ENCODE measurements around the gene BPTF.
"Not testable (repeated sequence)": the region's sequence is repeated elsewhere in the genome, so short reads cannot be mapped to it uniquely, and the experiment has no call there.

Gene BPTF

GRCh38 chr17:67818110-67819002, 6.9 kb upstream of the BPTF start:
- peak; percentile 24 for DNase-seq
- Histone ChIP-seq H3K4me1 (no peaks in the 10 kb centered on the region), H3K9me3 (no peaks in the 10 kb centered on the region), H3K27me3 (no peaks in the 10 kb centered on the region), H3K4me3 (ENCODE audit: low read depth, low read length) (no peak overlapping the region), H3K36me3 (no peaks in the 10 kb centered on the region)
- TF ChIP-seq CTCF (IDR thresholded peaks at IDR 0.05; ENCODE audit: low read depth, low read length): no peak

DNA sequence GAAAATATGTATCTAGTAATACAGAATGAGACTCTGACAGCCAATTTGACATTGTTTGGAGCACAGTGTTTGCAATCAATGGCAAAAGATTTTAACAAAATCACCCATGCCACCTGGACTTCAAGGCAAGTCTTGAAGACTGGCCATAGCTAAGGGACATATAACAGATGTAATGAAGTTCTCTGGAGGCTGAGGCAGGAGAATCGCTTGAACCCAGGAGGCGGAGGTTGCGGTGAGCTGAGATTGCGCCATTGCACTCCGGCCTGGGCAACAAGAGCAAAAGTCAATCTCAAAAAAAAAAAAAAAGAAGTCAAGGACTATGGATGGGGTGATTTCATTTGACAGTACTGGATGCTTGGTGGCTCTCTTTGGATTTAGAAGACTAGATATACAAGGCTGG, 5.6 kb upstream of the BPTF start:
- H3K36me3 ChIP-seq: no peaks in the 10 kb centered on the region
- H3K27me3 ChIP-seq: no peaks in the 10 kb centered on the region
- H3K4me1 ChIP-seq: no peaks in the 10 kb centered on the region
- no peak overlapping the region for H3K4me3 ChIP-seq (ENCODE audit: low read depth, low read length)
- no peak for TF ChIP-seq CTCF (IDR thresholded peaks at IDR 0.05; ENCODE audit: low read depth, low read length)
- no peak for DNase-seq
- H3K9me3 ChIP-seq: no peaks in the 10 kb centered on the region

- DNase-seq: no peak
- no peaks in the 10 kb centered on the region for H3K4me1 ChIP-seq
- H3K4me3 ChIP-seq (ENCODE audit: low read depth, low read length): no peak overlapping the region
- no peak for TF ChIP-seq CTCF (IDR thresholded peaks at IDR 0.05; ENCODE audit: low read depth, low read length)
- H3K27me3 ChIP-seq: no peaks in the 10 kb centered on the region
- no peaks in the 10 kb centered on the region for H3K9me3 ChIP-seq
- H3K36me3 ChIP-seq: no peaks in the 10 kb centered on the region
Observed at GRCh38 chr17:67821871-67822367, 3.4 kb upstream of the BPTF start.

DNA sequence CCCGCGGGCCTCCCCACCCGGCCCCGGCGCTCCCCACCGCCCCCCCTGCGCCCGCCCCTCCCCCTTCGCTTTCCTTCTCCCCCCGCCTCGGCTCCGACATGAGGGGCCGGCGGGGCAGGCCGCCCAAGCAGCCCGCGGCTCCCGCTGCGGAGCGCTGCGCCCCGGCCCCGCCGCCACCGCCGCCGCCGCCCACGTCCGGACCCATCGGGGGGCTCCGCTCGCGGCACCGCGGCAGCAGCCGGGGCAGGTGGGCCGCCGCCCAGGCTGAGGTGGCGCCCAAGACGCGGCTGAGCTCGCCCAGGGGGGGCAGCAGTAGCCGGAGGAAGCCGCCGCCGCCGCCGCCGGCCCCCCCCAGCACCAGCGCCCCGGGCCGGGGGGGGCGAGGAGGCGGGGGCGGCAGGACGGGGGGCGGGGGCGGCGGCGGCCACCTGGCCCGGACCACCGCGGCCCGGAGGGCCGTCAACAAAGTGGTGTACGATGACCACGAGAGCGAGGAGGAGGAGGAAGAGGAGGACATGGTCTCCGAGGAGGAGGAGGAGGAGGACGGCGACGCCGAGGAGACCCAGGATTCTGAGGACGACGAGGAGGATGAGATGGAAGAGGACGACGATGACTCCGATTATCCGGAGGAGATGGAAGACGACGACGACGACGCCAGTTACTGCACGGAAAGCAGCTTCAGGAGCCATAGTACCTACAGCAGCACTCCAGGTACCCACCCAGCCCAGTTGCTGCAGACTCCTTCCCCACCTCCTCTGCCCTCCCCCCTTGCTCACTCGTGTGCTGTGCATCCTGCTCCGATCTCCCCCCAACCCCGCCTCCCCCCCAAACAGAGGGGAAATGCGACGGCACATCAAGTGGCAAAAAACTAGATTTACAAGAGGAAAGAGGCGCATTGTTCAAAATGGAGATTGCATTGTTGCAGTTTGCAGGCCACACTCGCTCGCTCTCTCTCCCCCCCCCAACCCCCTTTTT, 611 bp downstream of the BPTF start:
- not testable (repeated sequence) for H3K27me3 ChIP-seq, H3K9me3 ChIP-seq, H3K4me1 ChIP-seq, H3K36me3 ChIP-seq
- H3K4me3 ChIP-seq (ENCODE audit: low read depth, low read length): peak overlapping the region; percentile 89
- DNase-seq: peak; percentile 47

GRCh38 chr17:67829331-67829730, 4.0 kb downstream of the BPTF start:
- Histone ChIP-seq H3K36me3 (no peaks in the 10 kb centered on the region), H3K4me1 (no peaks in the 10 kb centered on the region), H3K9me3 (no peaks in the 10 kb centered on the region), H3K4me3 (ENCODE audit: low read depth, low read length) (no peak overlapping the region), H3K27me3 (no peaks in the 10 kb centered on the region)
- TF ChIP-seq CTCF (IDR thresholded peaks at IDR 0.05; ENCODE audit: low read depth, low read length): no peak
- no peak for DNase-seq

- H3K9me3 ChIP-seq: no peaks in the 10 kb centered on the region
- no peak for TF ChIP-seq CTCF (IDR thresholded peaks at IDR 0.05; ENCODE audit: low read depth, low read length)
- no peak for DNase-seq
- H3K4me3 ChIP-seq (ENCODE audit: low read depth, low read length): no peak overlapping the region
- no peaks in the 10 kb centered on the region for H3K27me3 ChIP-seq
- no peaks in the 10 kb centered on the region for H3K4me1 ChIP-seq
- no peaks in the 10 kb centered on the region for H3K36me3 ChIP-seq
Observed at GRCh38 chr17:67830440-67830839, 5.1 kb downstream of the BPTF start.

Data from BE2C (cell line).